SK-N-MC (cell line): ENCODE measurements around the gene NPTN.

ENCODE experiments used
- EZH2 ChIP-seq: fragments of 200-600 bp; sonication (generic); IDR thresholded peaks from one replicate; pipeline ENCODE4 v1.6.1; 2017; ENCODE audit warnings: antibody characterized with exemption
- POLR2AphosphoS5 ChIP-seq: IDR thresholded peaks from 2 replicates; pipeline ENCODE4 v1.6.1; 2012; ENCODE audit warnings: mild to moderate bottlenecking, low read depth, low read length, borderline replicate concordance

DNA sequence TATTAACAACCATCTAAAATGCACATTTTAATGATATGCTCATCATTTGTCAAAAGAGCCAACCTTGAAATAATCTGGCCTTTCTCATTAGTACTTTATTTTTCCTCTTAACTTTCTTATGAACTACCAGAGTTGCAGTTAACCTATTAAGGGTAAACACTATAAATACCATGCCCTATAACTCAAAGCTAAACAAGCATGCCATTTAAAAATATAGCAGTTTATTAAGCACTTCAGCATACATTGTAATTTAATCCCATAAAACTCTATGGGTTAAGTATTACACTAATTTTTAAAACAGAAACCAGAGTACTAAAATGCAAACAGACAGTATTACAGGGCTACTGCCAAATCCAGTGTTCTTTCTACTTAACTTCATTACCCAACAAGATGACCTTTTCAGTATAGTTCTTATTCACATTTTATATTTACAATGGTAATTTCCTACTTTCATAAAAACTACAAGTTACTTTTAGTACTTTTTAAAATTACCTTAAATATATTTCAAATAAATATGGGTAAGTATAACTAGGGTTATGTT lies 11.8 kb downstream of the NPTN start:
- TF ChIP-seq POLR2AphosphoS5 (no peak), EZH2 (no peak)
